Endothelial cell of umbilical vein (primary cell): ENCODE results near the gene TICAM2. TPM values are rescaled to one million over a fixed set of nuclear protein-coding genes. Genes with fewer than 3 reads are reported as not detected.

Experiments
- BruUV-seq: library from RNA; stranded (reverse); fragments of 400-500 nt; replicated peaks from 2 replicates; lab custom pipeline; 2021; lab: Mats Ljungman, UMichigan
- CTCF ChIA-PET: fragments of 300-600, 350-600 bp; sonication (Branson Sonifier 250); formaldehyde crosslinking; loops from one replicate; lab custom pipeline; 2021; ENCODE audit warnings: antibody characterized with exemption, inconsistent platforms; lab: Charles Lee
- POLR2A ChIA-PET: fragments of 300-600, 350-600 bp; sonication (Branson Sonifier 250); formaldehyde crosslinking; loops from one replicate; lab custom pipeline; 2021; ENCODE audit warnings: antibody characterized with exemption, inconsistent platforms; lab: Charles Lee
- DNase-seq: peaks from one replicate; pipeline ENCODE4 v3.0.0-alpha.2; 2011; ENCODE audit warnings: low read depth, low spot score
- FAIRE-seq: peaks from 2 replicates; lab custom pipeline; 2011; peaks lifted over from hg19 to GRCh38; lab: Jason Lieb, UNC
- H2AFZ ChIP-seq: 2 replicates; pipeline ENCODE4 v1.6.0; 2012; ENCODE audit warnings: low read depth, low read length, control low read depth, inconsistent platforms
- H3K27ac ChIP-seq: 2 replicates; pipeline ENCODE4 v1.5.1; 2011; ENCODE audit warnings: low read depth, mild to moderate bottlenecking, control low read depth, low read length, moderate library complexity; ENCODE audit not compliant: insufficient read depth
- H3K27me3 ChIP-seq, 2 experiments: 2 replicates each; pipeline versions ENCODE4 v1.6.0 to v1.6.1; 2011; ENCODE audit warnings: low read length in 2 of 2, mixed read lengths in 1 of 2; ENCODE audit not compliant: control insufficient read depth in 2 of 2, insufficient read depth in 2 of 2
- H3K36me3 ChIP-seq, 2 experiments: 2 replicates in 1 of 2; 3 replicates in 1 of 2; pipeline ENCODE4 v1.5.1; 2011; ENCODE audit warnings: low read length in 2 of 2, mild to moderate bottlenecking in 1 of 2, moderate library complexity in 1 of 2; ENCODE audit not compliant: control insufficient read depth in 2 of 2, insufficient read depth in 2 of 2; ENCODE audit errors: extremely low read depth in 1 of 2
- H3K4me1 ChIP-seq: 3 replicates; pipeline ENCODE4 v1.5.1; 2011; ENCODE audit warnings: mild to moderate bottlenecking, low read length; ENCODE audit not compliant: control insufficient read depth, insufficient read depth; ENCODE audit errors: extremely low read depth
- H3K4me2 ChIP-seq: 2 replicates; pipeline ENCODE4 v1.6.1; 2011; ENCODE audit warnings: low read length, control low read depth, mixed read lengths; ENCODE audit not compliant: insufficient read depth
- H3K4me3 ChIP-seq, 3 experiments: fragments of 200-600 bp in 1 of 3; sonication (generic), shearing (Covaris generic) in 1 of 3; replicated peaks in 1 of 3; 2 replicates each; pipeline ENCODE4 v1.5.1; 2011 to 2016; ENCODE audit warnings: control low read depth in 3 of 3, low read length in 3 of 3, mild to moderate bottlenecking in 2 of 3, inconsistent platforms in 1 of 3, low read depth in 1 of 3, moderate library complexity in 1 of 3; ENCODE audit not compliant: insufficient read depth in 1 of 3
- H3K79me2 ChIP-seq: 2 replicates; pipeline ENCODE4 v1.6.0; 2012; ENCODE audit warnings: low read length, inconsistent platforms; ENCODE audit not compliant: control insufficient read depth, insufficient read depth
- H3K9ac ChIP-seq: replicated peaks from 2 replicates; pipeline ENCODE3; 2011; ENCODE audit warnings: low read length, control low read depth; ENCODE audit not compliant: insufficient read depth; ENCODE audit errors: extremely low read depth
- H3K9me1 ChIP-seq: replicated peaks from 3 replicates; pipeline ENCODE4 v1.6.0; 2011; ENCODE audit warnings: mild to moderate bottlenecking, low read length; ENCODE audit not compliant: control insufficient read depth, insufficient read depth; ENCODE audit errors: extremely low read depth
- H3K9me3 ChIP-seq: replicated peaks from 2 replicates; pipeline ENCODE4 v1.5.1; 2012; ENCODE audit warnings: low read length, inconsistent platforms; ENCODE audit not compliant: control insufficient read depth, insufficient read depth
- H4K20me1 ChIP-seq: replicated peaks from 2 replicates; pipeline ENCODE3; 2011; ENCODE audit warnings: mild to moderate bottlenecking, low read length; ENCODE audit not compliant: control insufficient read depth, insufficient read depth; ENCODE audit errors: extremely low read depth
- CTCF ChIP-seq, 2 donors: IDR thresholded peaks; 1 replicate in 1 of 2; 2 replicates in 1 of 2; pipeline ENCODE4 v1.5.1; 2011; ENCODE audit warnings: low read length in 2 of 2, mild to moderate bottlenecking in 2 of 2, moderate library complexity in 2 of 2, control low read depth in 1 of 2, inconsistent platforms in 1 of 2, low read depth in 1 of 2; ENCODE audit not compliant: insufficient read depth in 1 of 2; ENCODE audit errors: extremely low read depth in 1 of 2
- EZH2 ChIP-seq: IDR thresholded peaks from 2 replicates; pipeline ENCODE4 v1.6.1; 2012; ENCODE audit warnings: borderline replicate concordance, low read depth, mild to moderate bottlenecking, moderate library complexity, low read length, inconsistent platforms; ENCODE audit not compliant: severe bottlenecking
- FOS ChIP-seq: IDR thresholded peaks from 2 replicates; pipeline ENCODE4 v1.6.1; 2011; ENCODE audit warnings: mild to moderate bottlenecking, low read length, moderate library complexity, borderline replicate concordance; ENCODE audit not compliant: insufficient read depth
- GATA2 ChIP-seq: IDR thresholded peaks from 2 replicates; pipeline ENCODE4 v1.7.0; 2011; ENCODE audit warnings: low read depth, mild to moderate bottlenecking, moderate library complexity, mixed read lengths, low read length; ENCODE audit not compliant: insufficient read length, insufficient read depth
- JUN ChIP-seq: IDR thresholded peaks from 2 replicates; pipeline ENCODE4 v1.6.1; 2011; ENCODE audit warnings: borderline replicate concordance, low read depth; ENCODE audit not compliant: insufficient read length, insufficient read depth
- MAX ChIP-seq: IDR thresholded peaks from 2 replicates; pipeline ENCODE4 v1.6.1; 2011; ENCODE audit not compliant: insufficient read depth, insufficient read length
- MYC ChIP-seq: IDR thresholded peaks from one replicate; pipeline ENCODE4 v1.6.1; 2011; ENCODE audit warnings: mild to moderate bottlenecking, low read depth, low read length
- POLR2A ChIP-seq: IDR thresholded peaks from 2 replicates; pipeline ENCODE4 v1.6.1; 2012; ENCODE audit warnings: low read depth, mild to moderate bottlenecking, control low read depth, low read length
- POLR2AphosphoS5 ChIP-seq: IDR thresholded peaks from 2 replicates; pipeline ENCODE4 v1.6.1; 2012; ENCODE audit warnings: low read depth, mild to moderate bottlenecking, control low read depth, low read length, moderate library complexity; ENCODE audit not compliant: insufficient read depth
- dilution Hi-C: fragments of 300-500 bp; cut with MboI; formaldehyde crosslinking; loops from one replicate; pipeline ENCODE4 v1.15.0; 2019; ENCODE audit warnings: low sequenced_read_pairs; ENCODE audit not compliant: extremely low pct_ligation_motif_present
- intact Hi-C: fragments of 100-400 bp; cut with micrococcal nuclease; formaldehyde crosslinking; loops from one replicate; pipeline ENCODE4 v1.10.0; 2022
- polyA plus RNA-seq, 4 experiments: library from polyadenylated mRNA; depleted of rRNA in 3 of 4; stranded (reverse) in 3 of 4; unstranded in 1 of 4; fragments of >200 nt; gene quantifications; 2 replicates each; pipeline versions ENCODE4 v1.2.1 to v1.2.3, GENCODE V29; 2011 to 2012; ENCODE audit warnings: missing spikeins in 1 of 4
- total RNA-seq: library from RNA; stranded (reverse); gene quantifications from 2 replicates; pipeline ENCODE4 v1.2.3, GENCODE V29; 2021

TICAM2 gene
- total and polyA plus RNA-seq, 2 donors (not counting 3 experiments of a cell fraction or from before 2014, with no cell fraction given), result 0.18 to 3.5 TPM

GRCh38 chr5:115616472-115616871 lies 14.2 kb upstream of the TICAM2 start:
- intact Hi-C loops (no loop called here), dilution Hi-C loops (no loop called here)
- Histone ChIP-seq H3K27me3 (no peaks in the 10 kb centered on the region), H3K4me2 (no peak overlapping the region), H3K4me1 (no peaks in the 10 kb centered on the region), H3K79me2 (peaks cover 31% of the 10 kb centered on the region), H3K4me3 (no peak overlapping the region), H3K9me3 (no peaks in the 10 kb centered on the region), H2AFZ (no peak overlapping the region), H3K36me3 (peaks cover 6 to 24% of the 10 kb centered on the region in 2 experiments), H3K9me1 (peaks cover 2% of the 10 kb centered on the region), H4K20me1 (no peaks in the 10 kb centered on the region), H3K9ac (no peak overlapping the region), H3K27ac (no peak overlapping the region)
- no peak for DNase-seq
- BruUV-seq, result no TSS peak
- ChIA-PET POLR2A (no interaction called here), CTCF (interaction anchor here (2.5 to 4.1 kb wide), 2 partner anchors 8 to 18 kb away, joined by 7 to 18 read pairs; partner anchors contain the start of gene TMED7)
- TF ChIP-seq POLR2A, result no peak
- no peak for TF ChIP-seq POLR2AphosphoS5
- TF ChIP-seq CTCF (IDR thresholded peaks at IDR 0.05; ENCODE audit: extremely low read depth in 1 of 2, insufficient read depth in 1 of 2, low read depth in 1 of 2, low read length in 2 of 2), result no peak
- no peak for TF ChIP-seq FOS
- TF ChIP-seq GATA2, result no peak
- no peak for TF ChIP-seq JUN
- no peak for TF ChIP-seq MYC
- TF ChIP-seq MAX, result no peak
- TF ChIP-seq EZH2, result no peak
- no peak for FAIRE-seq
